GM18520 (cell line): ENCODE results near the gene TMSB15C.

ENCODE experiments used
- ATAC-seq: cut with Tn5 transposase; IDR thresholded peaks from one replicate; pipeline ENCODE4 v1.9.1; 2021; ENCODE audit not compliant: unreplicated experiment

TMSB15C gene

GRCh38 chrX:104047171-104047570 is 28.9 kb downstream of the TMSB15C start:
- no peak for ATAC-seq

GRCh38 chrX:104045642-104046041 is 30.4 kb downstream of the TMSB15C start:
- no peak for ATAC-seq

- no peak for ATAC-seq
Measured at GRCh38 chrX:104041003-104041402, 35.0 kb downstream of the TMSB15C start.

- no peak for ATAC-seq
Measured at GRCh38 chrX:104039689-104040505, 36.1 kb downstream of the TMSB15C start, which contains the start of gene H2BW2. Gene H2BW2, plus strand, starts transcription at chrX:104039956. Its CDS starts 39 bp downstream, at chrX:104039995.
